ENCODE measurements around the gene THRAP3.

- TF ChIP-seq GATA3 (IDR thresholded peaks at IDR 0.05; ENCODE audit: low read depth, low read length) = no peak
- TF ChIP-seq GATA2 (IDR thresholded peaks at IDR 0.05; ENCODE audit: low read depth, low read length) = no peak
Observed at GRCh38 chr1:36232212-36233095, 8.2 kb downstream of the THRAP3 start.

Measured in SH-SY5Y (cell line).